Right lobe of liver (tissue), 6 donors: Measurements from ENCODE around the gene MAPK1. TPM values are rescaled to one million over a fixed set of nuclear protein-coding genes. Genes with fewer than 3 reads are reported as not detected.
"Not testable (repeated sequence)": the region's sequence is repeated elsewhere in the genome, so short reads cannot be mapped to it uniquely, and the experiment has no call there.

Experiments
- ATAC-seq, 4 donors: fragments of 200-7000 bp; cut with Tn5 transposase; one replicate each; pipeline ENCODE4 v1.9.1; 2020; ENCODE audit warnings: mild to moderate bottlenecking in 4 of 4, moderate library complexity in 4 of 4
- DNase-seq, 3 donors: peaks; one replicate each; pipeline ENCODE4 v3.0.0-alpha.2; 2020
- H3K27ac ChIP-seq, 3 donors: fragments of 200-600 bp; one replicate each; pipeline ENCODE4 v1.8.0; 2022
- H3K27me3 ChIP-seq, 2 donors: fragments of 200-600 bp; one replicate each; pipeline ENCODE4 v1.8.0; 2022
- H3K36me3 ChIP-seq, 4 donors: fragments of 200-600 bp; sonication (generic) in 1 of 4; one replicate each; pipeline versions ENCODE4 v1.5.1 to v1.8.0; 2017 to 2022; ENCODE audit warnings: control low read depth in 1 of 4
- H3K4me1 ChIP-seq, 4 donors: fragments of 200-600 bp; sonication (generic) in 1 of 4; one replicate each; pipeline versions ENCODE4 v1.5.1 to v1.8.0; 2017 to 2022; ENCODE audit warnings: control low read depth in 1 of 4
- H3K4me3 ChIP-seq, 3 donors: fragments of 200-600 bp; one replicate each; pipeline ENCODE4 v1.8.0; 2022
- H3K9me3 ChIP-seq, 4 donors: fragments of 200-600 bp; sonication (generic) in 1 of 4; one replicate each; pipeline versions ENCODE4 v1.5.1 to v1.8.0; 2017 to 2022; ENCODE audit warnings: control low read depth in 1 of 4
- CTCF ChIP-seq, 4 donors: fragments of 200-600 bp in 3 of 4; fragments of 450-650 bp in 1 of 4; IDR thresholded peaks; one replicate each; pipeline versions ENCODE4 v1.5.1 to v1.8.0; 2016 to 2022; ENCODE audit warnings: antibody characterized with exemption in 4 of 4, mild to moderate bottlenecking in 2 of 4
- POLR2A ChIP-seq: fragments of 450-650 bp; IDR thresholded peaks from one replicate; pipeline ENCODE4 v1.6.1; 2017; ENCODE audit warnings: antibody characterized with exemption, mild to moderate bottlenecking
- WGBS: methylation state at CpG from one replicate; pipeline ENCODE4 v1.1.6; 2018; ENCODE audit warnings: low coverage, low lambda C conversion rate; ENCODE audit not compliant: insufficient coverage; ENCODE audit errors: missing lambda C conversion rate; 5-methylcytosine and 5-hydroxymethylcytosine counted together
- intact Hi-C, 2 donors: fragments of 100-400 bp; cut with DNase I; formaldehyde crosslinking; loops; one replicate each; pipeline versions ENCODE4 v1.11.2 to v1.14.1; 2022
- long read RNA-seq: library from polyadenylated mRNA; unstranded; transcript quantifications from one replicate; pipeline ENCODE4 v2.0.0, GENCODE V29; 2019
- total RNA-seq, 6 experiments: library from RNA; depleted of rRNA in 2 of 6; stranded (reverse); fragments of >200 nt in 2 of 6; fragmentation: NEBNext Ultra II Directional in 3 of 6; extraction: Animal tissue kit (Norgen Biotek cat#: 25700) in 3 of 6; gene quantifications; one replicate each; pipeline versions ENCODE4 v1.1.0 to v1.2.4, GENCODE V29; 2016 to 2023
- donor health status: DM: no; HTN: yes; CAD: no.
- donor health status: DM: no; HTN: no; CAD: no.
- donor health status: DM: no; HTN: no; CAD: no.
- donor health status: DM: no; HTN: yes; CAD: no.
- donor health status: DM: no; HTN: yes; CAD: no.

Gene MAPK1
- total RNA-seq: 10 to 100 TPM; 43.4 to 75.0 (median 59.5) TPM
- long read RNA-seq, partial matches to known transcripts: 2 of 5 reads
- long read RNA-seq, other reads (novel, unspliced or antisense): 3 of 5 reads

GRCh38 chr22:21867528-21868266 is at the start of gene MAPK1:
Gene MAPK1 (minus strand): TSS chr22:21867645. CDS start chr22:21867440, 205 bp downstream.
- ATAC-seq: peak; percentile 98 to 99 (median 98)
- intact Hi-C loops: no loop called here
- WGBS: 0% methylated on average over 23 of the region's 74 CpGs

GRCh38 chr22:21916309-21916918 is 49.0 kb upstream of the MAPK1 start:
- intact Hi-C loops: no loop called here
- no peak overlapping the region for H3K4me3 ChIP-seq
- H3K27me3 ChIP-seq: no peaks in the 10 kb centered on the region
- H3K9me3 ChIP-seq: no peaks in the 10 kb centered on the region
- H3K36me3 ChIP-seq: no peaks in the 10 kb centered on the region
- TF ChIP-seq POLR2A (no peak), CTCF (IDR thresholded peaks at IDR 0.05) (no peak)
- ATAC-seq (peak in 1 of 4 donors; percentile 13), DNase-seq (no peak)
- no peak overlapping the region for H3K27ac ChIP-seq
- no peaks in the 10 kb centered on the region for H3K4me1 ChIP-seq
- no CpG with 5 or more reads among the region's 4 CpGs for WGBS

More at GRCh38 chr22:21867528-21868266, at the start of gene MAPK1:
- peak within 1 kb of the TSS; percentile 55 to 80 (median 77) for H3K27ac ChIP-seq
- DNase-seq: peak; percentile 96
- peaks cover 0 to 24% (median 7%) of the 10 kb centered on the region in 4 donors for H3K4me1 ChIP-seq
- TF ChIP-seq POLR2A: peak; percentile 86
- TF ChIP-seq CTCF (IDR thresholded peaks at IDR 0.05): peak in 3 of 4 donors; percentile 23 to 43 (median 41)
- H3K4me3 ChIP-seq: peak within 1 kb of the TSS; percentile 77 to 90 (median 83)
- H3K36me3 ChIP-seq: no peaks in the 10 kb centered on the region
- H3K27me3 ChIP-seq: no peaks in the 10 kb centered on the region
- H3K9me3 ChIP-seq: no peaks in the 10 kb centered on the region

GRCh38 chr22:21915624-21916308 is 48.3 kb upstream of the MAPK1 start:
- intact Hi-C loops: no loop called here
- no peak for ATAC-seq
- H3K27me3 ChIP-seq: no peaks in the 10 kb centered on the region
- no peaks in the 10 kb centered on the region for H3K4me1 ChIP-seq
- H3K4me3 ChIP-seq: no peak overlapping the region
- no peak for DNase-seq
- H3K27ac ChIP-seq: no peak overlapping the region
- no peak for TF ChIP-seq CTCF (IDR thresholded peaks at IDR 0.05)
- TF ChIP-seq POLR2A: no peak
- H3K9me3 ChIP-seq: no peaks in the 10 kb centered on the region
- 79% methylated on average over 3 of the region's 4 CpGs for WGBS
- H3K36me3 ChIP-seq: no peaks in the 10 kb centered on the region

GRCh38 chr22:21914033-21914642 is 46.7 kb upstream of the MAPK1 start:
- 90% methylated on average over 7 of the region's 8 CpGs for WGBS
- H3K27ac ChIP-seq, H3K4me1 ChIP-seq, intact Hi-C loops, H3K9me3 ChIP-seq, H3K27me3 ChIP-seq, DNase-seq, H3K36me3 ChIP-seq, ATAC-seq, H3K4me3 ChIP-seq: not testable (repeated sequence)

GRCh38 chr22:21910367-21910766 is 42.9 kb upstream of the MAPK1 start:
- intact Hi-C loops, H3K4me1 ChIP-seq, H3K27ac ChIP-seq, H3K4me3 ChIP-seq, DNase-seq, H3K9me3 ChIP-seq, ATAC-seq, H3K27me3 ChIP-seq, H3K36me3 ChIP-seq: not testable (repeated sequence)
- WGBS: 87% methylated on average over 4 of the region's 4 CpGs
